Neural cell (in vitro differentiated cells): ENCODE measurements around the gene VPS33A. TPM values are rescaled to one million over a fixed set of nuclear protein-coding genes. Genes with fewer than 3 reads are reported as not detected.

Source experiments
- H2AFZ ChIP-seq: fragments of 200-600, 300-800 bp; sonication (generic), shearing (Covaris generic); 2 replicates; pipeline ENCODE4 v1.6.0; 2014; ENCODE audit warnings: low read depth, mild to moderate bottlenecking, antibody characterized with exemption, low read length, moderate library complexity
- H3F3A ChIP-seq: fragments of 200-600 bp; shearing (Covaris generic); 2 replicates; pipeline ENCODE4 v1.6.1; 2016; ENCODE audit warnings: mild to moderate bottlenecking, moderate library complexity, mixed read lengths, antibody characterized with exemption, low read length; ENCODE audit not compliant: insufficient read depth, poor library complexity, severe bottlenecking
- H3K27ac ChIP-seq: fragments of 200-600, 300-800 bp; sonication (generic), shearing (Covaris generic); 2 replicates; pipeline ENCODE4 v1.5.1; 2014; ENCODE audit warnings: mild to moderate bottlenecking, low read length, moderate library complexity
- H3K27me3 ChIP-seq: fragments of 300-800, 200-600 bp; sonication (generic), shearing (Covaris generic); 2 replicates; pipeline ENCODE4 v1.6.0; 2014; ENCODE audit warnings: mild to moderate bottlenecking, low read depth, low read length, moderate library complexity; ENCODE audit not compliant: insufficient read depth
- H3K36me3 ChIP-seq: fragments of 300-800, 200-600 bp; sonication (generic), shearing (Covaris generic); 2 replicates; pipeline ENCODE4 v1.5.1; 2014; ENCODE audit warnings: mild to moderate bottlenecking, antibody characterized with exemption, low read length, moderate library complexity; ENCODE audit not compliant: insufficient read depth
- H3K4me2 ChIP-seq: fragments of 300-800, 200-600 bp; sonication (generic), shearing (Covaris generic); 2 replicates; pipeline ENCODE4 v1.6.0; 2014; ENCODE audit warnings: mild to moderate bottlenecking, low read length
- H3K4me3 ChIP-seq: fragments of 300-800, 200-600 bp; sonication (generic), shearing (Covaris generic); 2 replicates; pipeline ENCODE4 v1.5.1; 2014; ENCODE audit warnings: mild to moderate bottlenecking, low read length, moderate library complexity
- H3K79me2 ChIP-seq: fragments of 200-600 bp; shearing (Covaris generic); replicated peaks from 2 replicates; pipeline ENCODE4 v1.6.0; 2014; ENCODE audit warnings: mild to moderate bottlenecking, low read length, moderate library complexity; ENCODE audit not compliant: insufficient read depth
- H3K9ac ChIP-seq: fragments of 300-800, 200-600 bp; sonication (generic), shearing (Covaris generic); 2 replicates; pipeline ENCODE4 v1.6.1; 2016; ENCODE audit warnings: mild to moderate bottlenecking, low read length, mixed read lengths
- H3K9me2 ChIP-seq: fragments of 200-600 bp; shearing (Covaris generic); 2 replicates; pipeline ENCODE4 v1.6.1; 2016; ENCODE audit warnings: mild to moderate bottlenecking, low read length, mixed read lengths; ENCODE audit not compliant: insufficient read depth
- H3K9me3 ChIP-seq: fragments of 200-600, 300-800 bp; sonication (generic), shearing (Covaris generic); 2 replicates; pipeline ENCODE4 v1.6.1; 2016; ENCODE audit warnings: mild to moderate bottlenecking, mixed run types, low read length, moderate library complexity, mixed read lengths
- H4K20me1 ChIP-seq: fragments of 200-600 bp; shearing (Covaris generic); 2 replicates; pipeline ENCODE4 v1.6.1; 2016; ENCODE audit warnings: mild to moderate bottlenecking, mixed run types; ENCODE audit not compliant: insufficient read depth
- EP300 ChIP-seq: fragments of 450-650 bp; conservative IDR thresholded peaks from 2 replicates; pipeline ENCODE4 v1.6.1; 2014; ENCODE audit warnings: antibody characterized with exemption, mild to moderate bottlenecking, moderate library complexity; ENCODE audit not compliant: poor library complexity, severe bottlenecking
- EZH2 ChIP-seq: fragments of 200-600, 300-800 bp; shearing (Covaris generic), sonication (generic); IDR thresholded peaks from 2 replicates; pipeline ENCODE4 v1.6.1; 2014; ENCODE audit warnings: antibody characterized with exemption, low read length, borderline replicate concordance, mild to moderate bottlenecking; ENCODE audit not compliant: insufficient read depth, poor library complexity, severe bottlenecking
- MXI1 ChIP-seq: fragments of 450-650 bp; conservative IDR thresholded peaks from 2 replicates; pipeline ENCODE4 v1.6.1; 2014; ENCODE audit warnings: antibody characterized with exemption, mild to moderate bottlenecking; ENCODE audit not compliant: poor library complexity, severe bottlenecking
- POLR2AphosphoS5 ChIP-seq: IDR thresholded peaks from 2 replicates; pipeline ENCODE4 v1.6.1; 2012
- RAD21 ChIP-seq: fragments of 450-650 bp; conservative IDR thresholded peaks from 2 replicates; pipeline ENCODE4 v1.6.1; 2014; ENCODE audit warnings: antibody characterized with exemption, mild to moderate bottlenecking, moderate library complexity
- SMC3 ChIP-seq: fragments of 450-650 bp; conservative IDR thresholded peaks from 2 replicates; pipeline ENCODE4 v1.6.1; 2014; ENCODE audit warnings: antibody characterized with exemption, mild to moderate bottlenecking, moderate library complexity; ENCODE audit not compliant: poor library complexity
- TAF1 ChIP-seq: IDR thresholded peaks from 2 replicates; pipeline ENCODE4 v1.6.1; 2012; ENCODE audit warnings: low read depth
- polyA plus RNA-seq: library from polyadenylated mRNA; depleted of rRNA; stranded (reverse); fragments of >200 nt; gene quantifications from 2 replicates; pipeline ENCODE4 v1.2.3, GENCODE V29; 2014
- TF ChIP-seq, protein P1 (sequence below): fragments of 450-650 bp; IDR thresholded peaks from 2 replicates; pipeline ENCODE4 v1.5.1; 2014; ENCODE audit warnings: antibody characterized with exemption, mild to moderate bottlenecking, moderate library complexity; ENCODE audit not compliant: poor library complexity, severe bottlenecking
- TF ChIP-seq, protein P2 (sequence below): IDR thresholded peaks from 2 replicates; pipeline ENCODE4 v1.6.1; 2012; ENCODE audit warnings: borderline replicate concordance

VPS33A gene
- polyA plus RNA-seq, 1 donor from 2014 or later: 40.9 TPM

DNA sequence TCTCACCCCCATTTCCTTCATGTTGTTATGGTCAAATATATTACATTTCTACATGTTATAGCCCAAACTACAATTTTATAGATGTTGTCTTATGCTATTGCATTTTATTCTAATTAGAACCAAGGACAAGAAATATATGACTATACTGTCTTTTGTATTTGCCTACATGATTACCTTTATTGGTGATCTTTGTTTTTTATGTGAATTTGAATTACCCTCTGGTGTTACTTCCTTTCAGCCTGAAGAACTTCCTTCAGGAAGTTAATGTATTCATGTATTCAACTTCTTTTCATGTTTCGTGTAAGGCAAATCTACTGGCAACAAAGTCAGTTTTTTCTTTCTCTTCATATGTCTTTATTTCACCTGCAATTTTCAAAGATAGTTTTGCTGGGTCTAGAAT lies 71.5 kb downstream of the VPS33A start:
- H4K20me1 ChIP-seq: no peaks in the 10 kb centered on the region
- no peak overlapping the region for H3K27ac ChIP-seq
- no peaks in the 10 kb centered on the region for H3K79me2 ChIP-seq
- H3K4me2 ChIP-seq: no peak overlapping the region
- no peak overlapping the region for H3K9ac ChIP-seq
- H3K36me3 ChIP-seq: no peaks in the 10 kb centered on the region
- H3K27me3 ChIP-seq: no peaks in the 10 kb centered on the region
- H3F3A ChIP-seq: no peaks in the 10 kb centered on the region
- no peaks in the 10 kb centered on the region for H3K9me3 ChIP-seq
- TF ChIP-seq, protein P1, sequence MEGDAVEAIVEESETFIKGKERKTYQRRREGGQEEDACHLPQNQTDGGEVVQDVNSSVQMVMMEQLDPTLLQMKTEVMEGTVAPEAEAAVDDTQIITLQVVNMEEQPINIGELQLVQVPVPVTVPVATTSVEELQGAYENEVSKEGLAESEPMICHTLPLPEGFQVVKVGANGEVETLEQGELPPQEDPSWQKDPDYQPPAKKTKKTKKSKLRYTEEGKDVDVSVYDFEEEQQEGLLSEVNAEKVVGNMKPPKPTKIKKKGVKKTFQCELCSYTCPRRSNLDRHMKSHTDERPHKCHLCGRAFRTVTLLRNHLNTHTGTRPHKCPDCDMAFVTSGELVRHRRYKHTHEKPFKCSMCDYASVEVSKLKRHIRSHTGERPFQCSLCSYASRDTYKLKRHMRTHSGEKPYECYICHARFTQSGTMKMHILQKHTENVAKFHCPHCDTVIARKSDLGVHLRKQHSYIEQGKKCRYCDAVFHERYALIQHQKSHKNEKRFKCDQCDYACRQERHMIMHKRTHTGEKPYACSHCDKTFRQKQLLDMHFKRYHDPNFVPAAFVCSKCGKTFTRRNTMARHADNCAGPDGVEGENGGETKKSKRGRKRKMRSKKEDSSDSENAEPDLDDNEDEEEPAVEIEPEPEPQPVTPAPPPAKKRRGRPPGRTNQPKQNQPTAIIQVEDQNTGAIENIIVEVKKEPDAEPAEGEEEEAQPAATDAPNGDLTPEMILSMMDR: no peak
- TF ChIP-seq RAD21: no peak
- no peak for TF ChIP-seq MXI1
- no peak for TF ChIP-seq POLR2AphosphoS5
- TF ChIP-seq, protein P2, sequence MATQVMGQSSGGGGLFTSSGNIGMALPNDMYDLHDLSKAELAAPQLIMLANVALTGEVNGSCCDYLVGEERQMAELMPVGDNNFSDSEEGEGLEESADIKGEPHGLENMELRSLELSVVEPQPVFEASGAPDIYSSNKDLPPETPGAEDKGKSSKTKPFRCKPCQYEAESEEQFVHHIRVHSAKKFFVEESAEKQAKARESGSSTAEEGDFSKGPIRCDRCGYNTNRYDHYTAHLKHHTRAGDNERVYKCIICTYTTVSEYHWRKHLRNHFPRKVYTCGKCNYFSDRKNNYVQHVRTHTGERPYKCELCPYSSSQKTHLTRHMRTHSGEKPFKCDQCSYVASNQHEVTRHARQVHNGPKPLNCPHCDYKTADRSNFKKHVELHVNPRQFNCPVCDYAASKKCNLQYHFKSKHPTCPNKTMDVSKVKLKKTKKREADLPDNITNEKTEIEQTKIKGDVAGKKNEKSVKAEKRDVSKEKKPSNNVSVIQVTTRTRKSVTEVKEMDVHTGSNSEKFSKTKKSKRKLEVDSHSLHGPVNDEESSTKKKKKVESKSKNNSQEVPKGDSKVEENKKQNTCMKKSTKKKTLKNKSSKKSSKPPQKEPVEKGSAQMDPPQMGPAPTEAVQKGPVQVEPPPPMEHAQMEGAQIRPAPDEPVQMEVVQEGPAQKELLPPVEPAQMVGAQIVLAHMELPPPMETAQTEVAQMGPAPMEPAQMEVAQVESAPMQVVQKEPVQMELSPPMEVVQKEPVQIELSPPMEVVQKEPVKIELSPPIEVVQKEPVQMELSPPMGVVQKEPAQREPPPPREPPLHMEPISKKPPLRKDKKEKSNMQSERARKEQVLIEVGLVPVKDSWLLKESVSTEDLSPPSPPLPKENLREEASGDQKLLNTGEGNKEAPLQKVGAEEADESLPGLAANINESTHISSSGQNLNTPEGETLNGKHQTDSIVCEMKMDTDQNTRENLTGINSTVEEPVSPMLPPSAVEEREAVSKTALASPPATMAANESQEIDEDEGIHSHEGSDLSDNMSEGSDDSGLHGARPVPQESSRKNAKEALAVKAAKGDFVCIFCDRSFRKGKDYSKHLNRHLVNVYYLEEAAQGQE: no peak
- no peak for TF ChIP-seq EZH2
- TF ChIP-seq TAF1: no peak
- no peak for TF ChIP-seq SMC3
- no peaks in the 10 kb centered on the region for H3K9me2 ChIP-seq
- H3K4me3 ChIP-seq: no peak overlapping the region
- no peak overlapping the region for H2AFZ ChIP-seq

DNA sequence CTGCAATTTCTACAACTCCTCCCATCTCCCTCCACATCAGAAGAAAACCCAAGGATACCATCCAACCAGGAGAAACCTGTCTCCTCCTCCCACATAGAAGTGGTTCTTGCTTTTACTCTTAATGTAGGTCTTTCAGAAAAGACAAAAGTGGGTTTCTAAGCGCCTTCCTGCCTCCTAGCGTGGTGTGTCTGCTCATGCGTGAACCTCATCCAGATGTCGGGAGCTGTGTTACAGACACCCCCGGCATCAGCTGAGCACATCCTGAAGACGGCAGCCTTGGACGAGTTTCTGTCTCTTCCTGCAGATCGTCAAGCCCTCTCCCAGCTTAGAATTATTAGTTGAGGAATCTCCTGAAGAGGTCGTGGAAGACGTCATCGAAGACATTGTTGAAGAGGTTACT lies 73.9 kb downstream of the VPS33A start:
- Histone ChIP-seq H3K4me2 (no peak overlapping the region), H3K9me2 (no peaks in the 10 kb centered on the region), H3K27me3 (no peaks in the 10 kb centered on the region), H3K27ac (no peak overlapping the region), H3F3A (no peaks in the 10 kb centered on the region), H3K9ac (no peak overlapping the region), H3K9me3 (no peaks in the 10 kb centered on the region), H3K79me2 (no peaks in the 10 kb centered on the region), H2AFZ (no peak overlapping the region), H3K4me3 (no peak overlapping the region), H3K36me3 (no peaks in the 10 kb centered on the region), H4K20me1 (no peaks in the 10 kb centered on the region)
- TF ChIP-seq, protein P2: no peak
- no peak for TF ChIP-seq EP300
- TF ChIP-seq POLR2AphosphoS5: no peak
- no peak for TF ChIP-seq SMC3
- no peak for TF ChIP-seq TAF1
- TF ChIP-seq EZH2: no peak
